PC-3 (cell line): ENCODE measurements around the gene TXNDC5.

ENCODE experiments used
- CTCF ChIP-seq: fragments of 300-600 bp; sonication (generic); conservative IDR thresholded peaks from 2 replicates; pipeline ENCODE4 v1.5.1; 2017; ENCODE audit warnings: antibody characterized with exemption, low read depth, mild to moderate bottlenecking, low read length
- EZH2 ChIP-seq: fragments of 300-600 bp; sonication (generic); IDR thresholded peaks from one replicate; pipeline ENCODE4 v1.6.1; 2017; ENCODE audit warnings: antibody characterized with exemption, mild to moderate bottlenecking, low read length; ENCODE audit not compliant: unreplicated experiment
- EZH2phosphoT487 ChIP-seq: fragments of 300-600 bp; sonication (generic); IDR thresholded peaks from 2 replicates; pipeline ENCODE4 v1.6.1; 2018; ENCODE audit warnings: mild to moderate bottlenecking, antibody characterized with exemption, low read length, borderline replicate concordance

GRCh38 chr6:7887278-7887991, 23.2 kb downstream of the TXNDC5 start:
- TF ChIP-seq CTCF (no peak), EZH2 (no peak), EZH2phosphoT487 (no peak)
